ENCODE data around the gene DIAPH1.
A peak's percentile ranks its signal among the peaks of the same experiment; 100 is the strongest.

GRCh38 chr5:141524604-141525597 is 93.9 kb downstream of the DIAPH1 start:
- TF ChIP-seq, protein P1, sequence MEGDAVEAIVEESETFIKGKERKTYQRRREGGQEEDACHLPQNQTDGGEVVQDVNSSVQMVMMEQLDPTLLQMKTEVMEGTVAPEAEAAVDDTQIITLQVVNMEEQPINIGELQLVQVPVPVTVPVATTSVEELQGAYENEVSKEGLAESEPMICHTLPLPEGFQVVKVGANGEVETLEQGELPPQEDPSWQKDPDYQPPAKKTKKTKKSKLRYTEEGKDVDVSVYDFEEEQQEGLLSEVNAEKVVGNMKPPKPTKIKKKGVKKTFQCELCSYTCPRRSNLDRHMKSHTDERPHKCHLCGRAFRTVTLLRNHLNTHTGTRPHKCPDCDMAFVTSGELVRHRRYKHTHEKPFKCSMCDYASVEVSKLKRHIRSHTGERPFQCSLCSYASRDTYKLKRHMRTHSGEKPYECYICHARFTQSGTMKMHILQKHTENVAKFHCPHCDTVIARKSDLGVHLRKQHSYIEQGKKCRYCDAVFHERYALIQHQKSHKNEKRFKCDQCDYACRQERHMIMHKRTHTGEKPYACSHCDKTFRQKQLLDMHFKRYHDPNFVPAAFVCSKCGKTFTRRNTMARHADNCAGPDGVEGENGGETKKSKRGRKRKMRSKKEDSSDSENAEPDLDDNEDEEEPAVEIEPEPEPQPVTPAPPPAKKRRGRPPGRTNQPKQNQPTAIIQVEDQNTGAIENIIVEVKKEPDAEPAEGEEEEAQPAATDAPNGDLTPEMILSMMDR (IDR thresholded peaks at IDR 0.05; ENCODE audit: low read length), result peak; percentile 100
- TF ChIP-seq EZH2 (optimal IDR thresholded peaks at IDR 0.05; ENCODE audit: low read depth, low read length), result no peak
